GM21447 (cell line): ENCODE measurements around the gene PGA3.
"Not testable (repeated sequence)": the region's sequence is repeated elsewhere in the genome, so short reads cannot be mapped to it uniquely, and the experiment has no call there.

ENCODE experiments used
- ATAC-seq: cut with Tn5 transposase; IDR thresholded peaks from one replicate; pipeline ENCODE4 v1.9.1; 2021; ENCODE audit not compliant: unreplicated experiment

Gene PGA3

GRCh38 chr11:61248071-61248470 is 44.8 kb downstream of the PGA3 start:
- not testable (repeated sequence) for ATAC-seq

GRCh38 chr11:61249201-61249600 is 45.9 kb downstream of the PGA3 start:
- ATAC-seq: not testable (repeated sequence)

DNA sequence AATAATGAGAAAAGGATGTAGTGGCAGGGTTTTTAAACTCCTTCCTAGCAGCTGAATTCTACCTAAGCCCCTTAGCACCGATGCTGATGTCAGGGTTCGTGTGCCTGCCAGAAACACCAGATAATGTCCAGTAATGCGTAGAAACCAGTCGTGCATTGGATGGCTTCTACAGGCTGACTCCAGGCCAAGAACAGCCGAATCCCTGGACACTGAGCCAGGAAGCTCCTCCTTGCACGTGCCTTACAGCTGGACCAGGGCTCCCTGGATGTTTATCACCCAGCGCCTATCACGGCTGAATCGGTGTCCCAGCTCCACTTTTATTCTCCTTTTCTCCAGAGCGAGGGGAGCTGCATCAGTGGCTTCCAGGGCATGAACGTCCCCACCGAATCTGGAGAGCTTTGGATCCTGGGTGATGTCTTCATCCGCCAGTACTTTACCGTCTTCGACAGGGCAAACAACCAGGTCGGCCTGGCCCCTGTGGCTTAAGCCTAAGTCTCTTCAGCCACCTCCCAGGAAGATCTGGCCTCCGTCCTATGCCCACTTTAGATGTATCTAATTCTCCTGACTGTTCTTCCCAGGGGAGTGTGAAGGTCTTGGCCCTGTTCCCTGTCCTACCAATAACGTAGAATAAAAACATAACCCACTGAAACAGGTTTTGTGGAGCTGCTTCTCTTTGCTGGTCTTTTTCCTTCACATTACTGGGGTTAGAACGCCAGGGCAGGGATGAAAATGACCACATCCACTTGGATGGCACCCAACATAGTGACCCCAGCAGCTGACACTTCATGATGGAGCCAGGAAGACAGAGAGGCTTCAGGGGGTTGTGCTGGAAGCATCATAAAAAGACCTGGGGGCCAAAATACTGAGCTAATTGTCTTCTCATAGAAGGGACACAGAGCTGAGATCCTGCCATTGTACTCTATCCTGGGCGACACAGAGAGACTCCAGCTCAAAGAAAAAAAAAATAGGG is 47.8 kb downstream of the PGA3 start:
- ATAC-seq: not testable (repeated sequence)

DNA sequence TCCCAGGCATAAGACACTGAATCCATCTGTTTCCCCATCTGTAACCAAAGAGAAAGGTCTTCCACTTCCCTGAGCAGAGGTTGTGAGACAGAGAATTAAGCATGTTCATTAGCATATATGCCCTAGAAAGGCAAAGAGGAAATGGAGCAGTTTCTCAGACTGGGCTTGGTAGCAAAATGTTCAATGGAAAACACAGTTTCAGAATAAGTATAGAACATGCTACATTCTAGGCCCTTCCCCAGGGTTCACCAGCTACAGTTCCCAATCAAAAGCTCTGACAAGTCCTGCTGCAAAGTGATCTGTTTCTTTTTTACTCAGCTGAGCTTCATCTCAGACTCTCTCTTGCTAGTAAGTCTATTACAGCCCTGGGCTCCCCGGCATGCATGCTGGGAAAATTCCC is 49.0 kb downstream of the PGA3 start:
- ATAC-seq: not testable (repeated sequence)

DNA sequence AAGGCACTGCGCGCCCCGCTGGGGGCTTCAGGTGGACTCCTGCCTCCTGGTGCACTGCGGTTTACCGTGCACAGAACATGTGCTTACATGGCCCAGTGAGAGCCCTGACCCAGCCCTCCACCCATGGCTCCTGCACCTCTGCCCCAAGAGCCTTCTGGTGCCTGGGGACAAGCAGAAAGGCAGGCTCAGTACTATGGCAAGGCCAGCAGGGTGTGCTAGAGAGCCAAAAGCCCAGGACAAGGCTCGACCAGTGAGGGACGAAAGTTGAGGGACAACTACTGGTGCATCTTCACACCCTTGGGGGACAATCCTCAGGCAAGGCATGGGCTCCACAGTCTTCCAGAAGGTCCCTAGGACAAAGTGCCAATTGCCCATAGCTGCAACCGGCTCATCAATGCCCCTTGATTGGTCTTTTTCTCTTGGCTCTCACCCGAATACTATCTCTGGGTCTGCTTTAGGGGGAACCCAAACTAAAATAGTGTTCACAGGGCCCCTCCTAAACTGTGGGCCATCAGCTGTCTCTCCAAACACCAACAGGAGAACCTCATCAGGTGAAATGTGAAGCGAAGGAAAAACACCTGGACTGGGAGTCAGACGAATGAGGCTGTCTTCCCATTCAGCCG is 51.2 kb downstream of the PGA3 start:
- peak; percentile 73 for ATAC-seq

DNA sequence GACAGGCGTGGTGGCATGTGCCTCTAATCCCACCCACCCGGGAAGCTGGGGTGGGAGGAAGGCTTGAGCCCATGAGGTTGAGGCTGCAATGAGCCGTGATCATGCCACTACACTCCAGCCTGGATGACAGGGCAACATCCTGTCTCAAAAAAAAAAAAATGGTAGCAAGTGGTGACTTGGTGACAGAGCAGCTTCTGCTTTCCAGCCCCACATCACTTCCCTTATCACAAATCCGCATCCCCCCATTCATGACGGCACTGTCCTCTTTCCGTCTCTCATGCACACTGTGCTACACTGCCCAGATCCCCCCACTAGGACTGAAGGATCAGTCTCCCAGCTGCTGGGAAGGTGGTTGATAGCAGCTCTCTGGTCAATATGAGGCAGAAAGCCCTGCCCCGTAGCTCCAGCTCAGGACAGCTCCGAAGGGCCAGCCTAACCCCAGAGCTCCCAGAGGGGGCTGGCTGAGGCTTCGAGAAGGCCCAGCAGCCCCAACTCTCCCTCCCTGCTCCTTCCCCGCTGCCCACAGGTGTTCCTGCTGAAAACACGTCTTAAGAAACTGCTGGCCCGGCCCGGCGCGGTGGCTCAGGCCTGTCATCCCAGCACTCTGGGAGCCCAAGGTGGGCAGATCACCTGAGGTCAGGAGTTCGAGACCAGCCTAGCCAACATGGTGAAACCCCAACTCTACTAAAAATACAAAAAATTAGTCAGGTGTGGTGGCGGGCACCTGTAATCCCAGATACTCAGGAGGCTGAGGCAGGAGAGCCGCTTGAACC is 53.6 kb downstream of the PGA3 start:
- no peak for ATAC-seq

DNA sequence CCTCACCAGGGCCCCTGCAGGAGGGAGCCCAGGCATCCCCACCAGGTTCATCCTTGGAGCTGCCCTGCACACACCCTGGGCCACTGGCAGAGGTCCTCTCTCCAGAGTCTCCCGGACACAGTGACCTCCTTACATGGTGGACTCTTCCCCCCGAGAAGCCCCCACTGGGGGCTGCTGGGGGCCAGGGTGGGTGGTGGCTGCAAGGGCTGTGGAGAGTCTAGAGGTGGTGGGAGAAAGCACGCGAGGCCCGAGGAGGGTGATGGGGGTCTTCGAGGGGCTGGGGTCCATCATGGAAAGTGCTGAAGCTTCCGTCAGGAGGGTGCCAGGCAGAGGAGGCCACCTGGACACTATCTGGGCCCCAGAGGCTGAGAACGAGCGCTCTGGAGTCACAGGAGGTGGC is 55.2 kb downstream of the PGA3 start:
- no peak for ATAC-seq

DNA sequence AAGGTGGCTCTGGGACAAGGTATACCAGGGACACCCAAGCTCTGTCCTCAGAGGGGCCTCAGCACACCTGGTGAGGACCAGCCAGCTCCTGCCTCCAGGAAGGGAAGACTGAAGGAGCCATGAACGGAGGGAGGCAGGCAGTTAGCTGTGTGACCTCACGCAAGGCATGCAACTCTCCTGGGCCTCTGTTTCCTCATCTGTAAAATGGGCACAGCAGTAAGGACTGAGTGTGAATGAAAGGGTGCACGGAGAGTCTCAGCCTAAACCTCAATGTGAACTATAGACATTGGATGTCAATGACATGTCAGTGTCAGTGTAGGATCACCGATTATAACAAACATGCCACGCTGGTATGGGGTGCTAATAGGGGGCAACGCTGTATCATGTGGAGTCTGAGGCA is 56.0 kb downstream of the PGA3 start:
- no peak for ATAC-seq
